Activated CD8-positive, alpha-beta memory T cell treated with anti-CD3 and anti-CD28 coated beads for 24 hours (primary cell): ENCODE results near the gene AZI2.

Experiments used
- DNase-seq: peaks from one replicate; pipeline ENCODE4 v3.0.0-alpha.2; 2020

Gene AZI2

GRCh38 chr3:28300345-28300962, 48.2 kb downstream of the AZI2 start:
- DNase-seq: no peak

- DNase-seq: no peak
Measured at GRCh38 chr3:28299705-28300104, 48.9 kb downstream of the AZI2 start.

- no peak for DNase-seq
Measured at GRCh38 chr3:28295898-28296490, 52.6 kb downstream of the AZI2 start.

- no peak for DNase-seq
Measured at GRCh38 chr3:28294667-28295413, 53.8 kb downstream of the AZI2 start.

GRCh38 chr3:28292622-28293021, 56.0 kb downstream of the AZI2 start:
- DNase-seq: no peak

GRCh38 chr3:28291577-28291976, 57.0 kb downstream of the AZI2 start:
- no peak for DNase-seq

GRCh38 chr3:28290863-28291300, 57.7 kb downstream of the AZI2 start:
- no peak for DNase-seq

GRCh38 chr3:28287046-28287445, 61.6 kb downstream of the AZI2 start:
- DNase-seq: no peak

- DNase-seq: no peak
Measured at GRCh38 chr3:28286595-28286994, 62.0 kb downstream of the AZI2 start.

- no peak for DNase-seq
Measured at GRCh38 chr3:28280781-28281180, 67.8 kb downstream of the AZI2 start.

GRCh38 chr3:28279770-28280169, 68.9 kb downstream of the AZI2 start:
- DNase-seq: no peak

GRCh38 chr3:28278918-28279317, 69.7 kb downstream of the AZI2 start:
- no peak for DNase-seq

GRCh38 chr3:28273837-28274236, 74.8 kb downstream of the AZI2 start:
- DNase-seq: no peak
